CD1c-positive myeloid dendritic cell (primary cell): Measurements from ENCODE around the gene ADAMTS14.

ENCODE experiments used
- DNase-seq: peaks from one replicate; pipeline ENCODE4 v3.0.0-alpha.2; 2016; ENCODE audit errors: extremely low spot score

Gene ADAMTS14

DNA sequence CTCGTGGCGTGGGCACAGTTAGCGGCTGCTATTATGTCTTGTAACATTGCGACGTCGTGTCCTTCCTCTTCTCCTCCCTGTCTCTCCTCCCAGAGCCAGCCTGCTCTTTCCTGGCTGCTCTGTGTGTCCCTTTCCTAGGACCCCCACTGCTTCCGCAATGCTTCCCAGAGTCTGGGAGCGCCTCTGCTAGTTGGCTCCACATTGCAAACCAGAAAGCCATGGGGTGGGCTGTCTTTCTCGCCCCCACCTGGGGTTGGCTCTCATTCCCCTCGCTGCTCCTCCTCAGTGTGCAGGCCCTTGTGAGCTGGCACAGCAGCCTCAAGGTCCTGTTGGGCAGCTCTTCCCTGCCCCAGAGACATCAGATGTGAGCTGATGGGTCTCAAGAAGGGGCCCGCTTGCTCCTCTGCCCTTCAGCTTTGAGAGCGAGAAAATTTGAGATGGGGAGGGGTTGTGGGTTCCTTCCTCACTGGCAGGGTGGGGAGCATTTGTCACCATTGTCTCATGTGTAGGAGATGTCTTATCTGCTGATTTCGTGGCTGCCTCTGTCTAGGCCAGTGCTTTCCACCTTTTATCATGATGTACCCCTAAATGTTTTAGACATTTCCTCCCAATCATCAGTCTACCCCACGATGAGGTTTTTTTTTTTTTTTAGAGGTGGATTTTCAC lies 3.3 kb downstream of the ADAMTS14 start:
- DNase-seq = peak; percentile 19

DNA sequence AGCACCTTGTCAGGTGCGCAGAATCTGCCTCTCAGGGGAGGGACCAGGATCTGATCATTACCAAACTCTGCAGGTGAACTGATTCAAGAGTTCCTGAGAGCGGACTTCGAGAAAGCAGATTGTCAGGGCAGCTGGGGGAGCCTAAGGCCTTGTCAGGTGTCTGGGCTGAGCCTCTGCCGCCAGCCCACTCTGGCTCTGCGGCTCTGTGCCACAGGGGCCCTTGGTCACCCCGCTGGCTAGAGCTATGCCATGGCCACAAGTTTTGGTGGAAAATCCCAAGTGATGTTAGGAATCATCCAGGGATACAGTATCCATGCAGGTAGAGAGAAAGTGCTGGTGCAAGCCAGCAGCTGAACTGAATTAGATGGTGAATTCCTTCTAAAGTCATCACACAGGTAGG lies 4.2 kb downstream of the ADAMTS14 start:
- no peak for DNase-seq

DNA sequence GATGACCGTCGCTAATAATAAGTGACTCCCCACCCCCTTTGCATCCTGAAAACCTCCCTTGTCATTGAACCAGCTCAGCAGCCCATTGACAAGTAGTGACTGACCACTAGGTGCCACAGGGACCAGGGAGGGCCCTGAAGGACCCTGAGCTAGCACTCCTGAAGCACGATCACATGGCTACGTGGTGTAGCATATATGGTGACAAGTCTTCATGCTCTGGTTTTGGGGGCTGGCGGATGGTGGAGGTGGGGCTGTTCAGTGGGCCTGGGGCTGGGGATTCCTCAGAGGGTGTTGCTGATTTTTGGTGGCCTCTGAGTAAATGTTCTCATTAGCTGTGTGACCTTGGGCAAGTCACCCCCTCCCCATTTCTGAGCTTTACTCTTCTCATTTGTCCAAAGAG lies 4.7 kb downstream of the ADAMTS14 start:
- no peak for DNase-seq

DNA sequence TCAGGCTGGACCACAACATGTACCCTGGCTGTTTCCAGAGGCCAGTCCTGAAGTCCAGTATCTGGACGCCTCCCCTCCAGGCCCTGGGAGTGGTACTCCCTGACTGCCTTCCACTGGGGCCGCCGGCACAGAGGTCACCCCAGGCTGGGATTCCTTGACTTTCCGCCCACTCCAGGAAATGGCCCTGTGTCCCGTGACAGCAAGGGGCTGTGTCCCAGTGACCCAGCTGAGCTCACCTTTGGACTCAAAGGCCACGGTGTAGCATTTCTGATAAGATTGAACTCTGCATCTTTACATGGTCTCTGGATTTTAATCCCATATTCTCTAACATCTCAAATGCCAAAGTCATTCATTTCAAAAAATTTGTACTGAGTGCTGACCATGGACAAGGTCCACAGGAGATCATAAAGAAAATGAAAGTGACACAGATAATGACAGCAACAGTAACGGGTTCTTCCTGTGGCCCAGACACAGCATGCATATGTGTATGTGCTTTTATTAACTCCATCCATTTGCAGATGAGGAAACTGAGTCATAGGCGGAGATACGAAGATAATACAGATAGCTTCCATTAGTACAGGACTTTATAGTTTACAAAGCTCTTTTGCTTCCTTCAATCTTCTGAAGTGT lies 5.4 kb downstream of the ADAMTS14 start:
- no peak for DNase-seq

DNA sequence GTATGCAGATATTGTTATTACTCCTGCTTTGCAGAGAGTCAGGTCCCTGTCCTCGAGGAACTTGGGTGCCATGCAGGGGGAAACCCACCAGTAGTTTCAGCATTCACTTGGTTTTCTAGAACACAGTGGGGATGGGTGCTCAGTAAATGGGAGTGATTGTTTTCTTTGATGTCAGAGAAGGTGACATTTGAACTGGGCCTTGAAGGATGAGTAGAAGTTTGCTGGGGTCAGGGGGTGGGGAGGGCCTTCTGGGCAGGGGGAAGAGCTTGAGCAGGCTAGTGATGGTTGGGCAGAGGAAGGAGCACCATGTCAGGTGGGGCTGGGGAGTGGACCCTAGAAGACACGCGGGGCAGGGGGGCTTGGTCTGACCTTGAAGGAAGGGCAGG lies 5.9 kb downstream of the ADAMTS14 start:
- no peak for DNase-seq

DNA sequence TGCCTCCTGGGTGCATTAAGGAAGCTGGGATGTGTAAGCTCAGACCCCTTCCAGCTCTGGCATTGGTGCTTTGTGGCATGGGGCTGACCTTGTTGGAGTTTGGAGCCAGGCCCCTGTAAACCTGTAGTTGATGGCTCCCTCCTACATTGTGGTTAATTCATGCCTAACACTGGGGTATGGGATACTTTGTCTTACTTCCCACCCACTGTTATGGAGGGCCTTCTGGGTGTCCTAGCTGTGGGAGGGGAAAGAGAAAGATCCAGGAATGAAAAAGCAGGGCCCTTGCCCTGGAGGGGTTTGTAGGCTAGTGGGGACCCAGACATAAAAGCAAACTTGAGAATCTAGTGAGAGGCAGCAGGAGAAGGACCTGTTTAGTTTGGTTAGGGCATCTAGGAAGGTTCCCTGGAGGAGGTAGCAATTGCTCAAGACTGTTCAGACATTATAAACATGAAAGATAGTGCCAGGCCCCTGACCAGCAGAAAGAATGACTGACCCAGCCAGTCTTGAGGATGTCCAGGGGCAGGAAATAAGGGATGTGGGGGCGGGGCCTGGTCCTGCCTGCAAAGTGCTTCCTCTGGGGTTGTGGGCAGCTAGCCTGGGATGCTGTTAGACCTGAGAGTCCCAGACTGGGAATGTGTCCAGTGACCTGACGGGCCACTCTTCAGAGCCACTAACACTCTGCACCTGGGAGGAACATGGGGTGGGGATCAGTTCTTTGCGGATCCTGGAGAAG lies 6.6 kb downstream of the ADAMTS14 start:
- no peak for DNase-seq

DNA sequence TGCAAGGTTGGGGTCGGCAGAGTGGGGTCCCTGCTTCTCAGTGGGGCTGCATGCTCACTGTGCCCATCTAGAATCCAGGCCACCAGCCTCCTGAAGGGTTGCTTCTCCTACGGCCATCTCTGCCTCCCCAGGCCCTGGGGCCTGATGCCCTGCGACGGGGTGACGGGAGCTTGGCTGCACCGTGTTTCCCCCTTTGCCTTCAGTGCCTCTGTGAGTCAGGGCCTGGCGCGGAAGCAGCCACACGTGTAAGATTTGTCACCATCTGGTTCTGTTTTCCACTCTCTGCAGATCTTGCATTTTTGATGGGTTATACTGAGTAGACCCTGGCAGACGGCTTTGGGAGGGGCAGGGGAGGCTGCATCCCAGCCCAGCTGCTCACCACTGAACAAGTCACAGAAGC lies 7.2 kb downstream of the ADAMTS14 start:
- DNase-seq = peak; percentile 12

DNA sequence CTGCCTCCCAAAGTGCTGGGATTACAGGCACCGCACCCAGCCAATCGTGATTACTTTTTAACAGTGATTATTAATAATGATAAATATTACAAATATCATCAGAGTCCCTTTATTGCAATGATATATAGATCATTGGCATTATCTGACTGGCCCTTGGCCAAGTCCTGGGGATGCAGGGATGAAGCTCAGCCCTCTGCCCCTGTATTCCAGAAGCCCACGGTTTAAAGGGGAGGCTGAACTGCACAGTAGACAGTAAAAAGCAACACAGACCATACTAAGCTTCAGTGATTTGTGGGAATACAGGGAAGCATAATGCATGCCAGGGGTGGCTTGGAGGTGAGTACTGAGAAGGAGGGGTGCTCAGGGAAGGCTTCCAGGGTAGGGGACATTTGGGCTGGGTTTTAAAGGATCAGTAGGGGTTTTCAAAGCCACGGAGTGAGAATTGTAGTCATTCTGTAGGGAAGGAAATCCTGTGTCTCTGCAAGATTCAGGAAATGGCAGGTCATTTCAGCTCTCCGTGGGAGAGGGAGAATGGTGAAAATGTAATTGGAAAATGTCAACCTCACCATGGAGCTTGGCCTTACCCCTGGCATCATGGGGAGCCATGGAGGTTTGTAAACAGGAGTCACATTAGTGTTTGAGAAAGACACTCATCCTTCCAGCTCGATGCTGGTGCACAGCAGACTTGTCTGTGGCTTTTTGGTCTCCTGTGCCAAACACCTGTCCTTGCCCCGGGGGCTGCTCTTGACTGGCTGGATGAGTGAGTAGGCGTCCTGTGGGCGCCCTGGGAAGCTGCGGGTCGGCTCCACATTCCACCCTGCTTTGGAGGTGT lies 8.8 kb downstream of the ADAMTS14 start:
- no peak for DNase-seq

DNA sequence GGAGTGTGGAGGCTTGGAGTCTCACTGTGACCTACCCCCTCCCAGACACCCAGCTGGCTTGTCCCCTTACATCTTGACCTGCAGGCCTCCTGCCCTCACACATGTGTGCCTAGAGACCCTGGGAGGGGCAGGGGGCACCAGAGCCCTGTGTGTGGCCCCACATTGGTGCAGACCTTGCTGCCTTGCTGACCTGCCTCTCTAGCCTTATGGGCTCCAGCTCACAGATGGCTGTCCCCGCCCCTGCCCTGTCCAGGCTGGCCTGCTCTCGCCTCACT lies 9.4 kb downstream of the ADAMTS14 start:
- DNase-seq = no peak

DNA sequence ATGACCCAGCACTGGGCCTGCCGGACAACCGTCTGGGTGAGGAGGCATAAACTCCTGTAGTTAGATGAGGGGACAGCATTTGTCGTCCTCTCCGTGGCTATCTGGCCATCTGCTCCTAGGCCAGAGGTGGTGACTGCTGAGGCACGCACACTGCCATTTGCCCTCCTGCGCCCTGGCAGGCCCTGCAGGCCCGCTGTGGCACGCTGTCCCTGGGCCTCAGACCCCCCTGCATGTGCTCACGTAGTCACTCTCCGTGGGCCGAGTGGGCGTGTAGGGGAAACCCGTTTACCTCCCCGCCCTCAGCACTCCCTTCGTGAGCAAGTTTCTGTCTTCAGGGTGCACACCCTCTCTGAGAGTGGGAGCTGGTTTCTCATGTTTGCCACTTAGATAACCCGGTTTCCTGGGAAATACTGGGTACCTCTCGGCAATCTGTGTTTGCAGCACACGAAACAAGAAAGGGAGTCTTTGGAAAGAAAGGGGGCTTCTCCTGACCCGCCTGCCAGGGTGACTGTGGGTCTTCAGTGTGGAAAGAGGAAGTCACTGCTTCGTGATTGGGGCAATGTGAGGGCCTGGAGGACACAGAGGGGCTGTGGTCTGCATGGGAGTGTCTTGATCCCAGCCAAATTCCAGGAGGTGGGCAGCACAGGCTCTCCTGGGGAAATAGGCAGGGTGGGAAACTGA lies 10.8 kb downstream of the ADAMTS14 start:
- DNase-seq = peak; percentile 47

DNA sequence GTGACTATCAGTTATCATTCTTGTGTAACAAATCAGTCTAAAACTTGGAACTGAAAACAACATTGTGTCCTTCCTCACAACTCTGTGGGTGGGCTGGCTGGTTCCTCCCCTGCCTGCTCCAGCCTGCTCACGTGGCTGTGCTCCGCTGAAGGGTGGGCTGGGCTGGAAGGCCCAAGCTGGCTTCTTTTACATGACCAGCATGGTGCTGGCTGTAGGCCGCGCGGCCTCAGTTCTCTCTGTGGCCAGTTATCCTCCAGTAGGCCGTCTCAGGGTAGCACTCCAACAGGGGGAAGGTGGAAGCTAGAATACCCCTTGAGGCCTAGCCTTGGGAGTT lies 11.3 kb downstream of the ADAMTS14 start:
- peak; percentile 69 for DNase-seq

DNA sequence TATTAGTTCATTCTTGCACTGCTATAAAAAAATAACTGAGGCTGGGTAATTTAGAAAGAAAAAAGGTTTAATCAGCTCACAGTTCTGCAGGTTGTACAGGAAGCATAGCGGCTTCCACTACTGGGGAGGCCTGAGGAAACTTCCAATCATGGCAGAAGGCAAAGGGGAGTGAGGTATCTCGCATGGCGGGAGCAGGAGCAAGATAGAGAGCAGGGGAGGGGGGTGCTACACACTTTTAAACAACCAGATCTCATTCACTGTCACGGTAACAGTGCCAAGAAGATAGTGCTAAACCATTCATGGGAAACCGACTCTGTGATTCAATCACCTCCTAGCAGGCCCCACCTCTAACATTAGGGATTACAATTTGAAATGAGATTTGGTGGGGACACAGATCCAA lies 11.6 kb downstream of the ADAMTS14 start:
- no peak for DNase-seq

DNA sequence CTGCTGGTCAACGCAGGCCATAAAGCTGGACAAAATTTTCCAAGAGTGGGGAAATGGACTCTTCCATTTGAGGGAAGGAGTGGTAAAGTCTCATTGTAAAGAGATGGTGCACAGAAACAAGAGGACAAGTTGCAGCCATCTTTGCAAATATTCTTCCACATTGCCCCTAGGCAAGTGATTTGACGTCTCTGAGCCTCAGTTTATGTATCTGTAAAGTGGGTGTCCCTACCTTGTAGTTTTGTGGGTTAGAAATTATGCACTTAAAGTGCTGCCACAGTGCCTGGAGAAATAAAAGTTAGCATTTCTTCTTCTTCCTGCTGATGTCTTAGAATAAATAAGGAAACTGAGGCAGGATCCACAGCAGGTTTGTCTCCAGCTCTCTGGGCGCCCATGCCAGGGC lies 12.1 kb downstream of the ADAMTS14 start:
- no peak for DNase-seq

DNA sequence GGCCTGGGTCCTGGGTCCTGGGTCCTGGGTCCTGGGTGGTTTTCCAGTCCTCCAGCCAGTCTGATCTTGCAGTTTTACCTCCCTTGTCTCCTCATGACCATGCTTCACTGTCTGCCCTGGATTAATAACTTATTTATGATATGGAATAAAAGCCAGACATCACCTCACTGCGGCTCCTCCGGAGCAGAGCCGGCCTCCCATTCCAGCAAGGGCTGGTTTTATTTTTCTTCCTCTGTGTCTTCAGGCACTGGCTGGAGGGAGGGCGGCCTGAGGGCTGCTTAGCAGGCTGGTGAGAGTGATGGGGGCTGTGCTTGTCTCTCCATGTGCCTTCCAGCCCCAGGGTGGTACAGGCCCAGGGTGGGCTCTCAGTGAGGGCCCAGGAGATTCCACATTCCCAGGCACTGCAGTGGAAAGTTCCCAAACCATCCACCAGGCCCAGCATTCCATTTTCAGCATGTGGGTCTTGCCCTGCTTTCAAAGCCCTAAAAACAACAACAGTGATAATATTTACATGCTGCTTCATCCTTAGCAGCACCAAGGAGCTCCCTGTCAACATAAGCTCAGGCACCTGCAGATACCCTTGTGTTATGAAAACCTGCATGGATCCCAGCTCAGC lies 12.6 kb downstream of the ADAMTS14 start:
- no peak for DNase-seq

DNA sequence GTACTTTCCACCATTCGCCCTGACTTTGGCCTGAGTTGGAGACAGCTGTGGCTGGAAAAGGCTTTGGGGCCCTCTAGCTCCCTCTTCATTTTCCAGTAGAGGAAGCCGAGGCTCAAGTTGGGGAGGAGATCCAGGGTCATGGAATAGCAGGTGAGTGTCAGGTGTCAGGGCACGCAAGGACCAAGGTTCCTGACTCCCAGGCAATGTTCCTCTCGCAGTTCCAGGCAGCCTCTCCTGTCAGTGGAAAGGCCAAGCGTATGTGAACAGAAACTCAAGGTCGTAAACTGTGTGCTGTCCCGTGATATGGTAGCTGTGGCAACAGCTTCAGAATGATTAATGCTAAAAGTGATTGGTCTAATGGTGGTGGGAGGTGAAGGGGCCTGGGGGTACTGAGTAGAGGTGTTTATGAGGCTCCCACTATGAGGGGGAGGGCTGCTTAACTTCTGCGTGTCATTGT lies 13.2 kb downstream of the ADAMTS14 start:
- DNase-seq = no peak

DNA sequence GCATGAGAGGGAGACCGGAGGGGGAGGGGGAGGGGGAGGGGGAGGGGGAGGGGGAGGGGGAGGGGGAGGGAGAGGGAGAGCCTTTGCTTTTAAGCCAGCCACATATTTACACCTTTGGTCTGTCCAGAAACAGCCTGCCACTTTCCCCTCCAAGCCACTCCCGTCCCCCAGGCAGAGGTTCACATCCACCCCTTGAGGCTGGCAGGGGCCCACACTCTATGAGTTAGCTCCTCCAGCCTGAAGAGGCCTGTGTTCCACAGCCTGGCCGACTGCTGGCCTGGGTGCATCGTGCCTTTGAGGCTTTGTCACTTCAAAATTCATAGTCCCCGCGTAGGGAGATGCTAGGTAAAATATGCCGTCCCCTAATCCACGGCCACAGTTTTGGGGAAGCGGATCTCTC lies 16.5 kb downstream of the ADAMTS14 start:
- DNase-seq = no peak

DNA sequence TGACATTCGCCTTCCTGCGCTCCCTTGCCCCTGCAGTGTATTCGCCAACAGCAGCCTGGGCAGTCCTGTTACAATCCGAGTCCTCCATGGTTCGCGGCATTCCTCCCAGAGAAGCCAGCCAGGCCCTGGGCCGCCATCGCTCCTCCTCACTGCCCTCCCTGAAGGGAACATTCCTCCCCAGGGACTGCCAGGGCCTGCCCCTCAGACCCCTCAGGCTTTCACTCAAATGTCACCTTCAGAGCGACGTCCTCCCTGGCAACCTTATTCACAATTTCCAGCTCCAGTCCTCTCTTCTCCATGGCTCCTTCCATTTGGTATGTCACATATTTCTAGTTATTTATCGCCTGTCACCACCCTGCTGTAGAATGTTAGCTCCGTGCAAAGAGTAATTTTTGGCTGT lies 17.4 kb downstream of the ADAMTS14 start:
- DNase-seq = no peak

DNA sequence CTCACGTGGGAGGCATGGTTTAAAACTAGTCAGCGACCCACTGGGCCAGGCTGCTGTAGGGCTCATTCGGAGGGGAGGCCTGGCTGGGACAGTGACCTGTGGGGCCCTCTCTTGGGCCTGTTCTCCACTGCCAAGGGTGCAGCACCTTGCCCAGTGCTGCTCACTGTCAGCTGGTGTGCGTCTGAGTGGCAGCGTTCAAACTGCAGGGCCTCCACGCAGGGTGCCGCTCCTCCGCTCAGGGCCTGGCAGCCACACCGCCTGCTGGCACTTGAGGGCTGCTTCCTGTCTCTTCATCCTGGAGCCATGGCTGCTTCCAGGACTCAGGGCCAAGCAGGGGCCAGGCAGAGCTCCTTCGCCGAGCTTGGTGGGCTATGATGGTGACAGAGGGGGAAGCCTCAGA lies 18.3 kb downstream of the ADAMTS14 start:
- DNase-seq = no peak

DNA sequence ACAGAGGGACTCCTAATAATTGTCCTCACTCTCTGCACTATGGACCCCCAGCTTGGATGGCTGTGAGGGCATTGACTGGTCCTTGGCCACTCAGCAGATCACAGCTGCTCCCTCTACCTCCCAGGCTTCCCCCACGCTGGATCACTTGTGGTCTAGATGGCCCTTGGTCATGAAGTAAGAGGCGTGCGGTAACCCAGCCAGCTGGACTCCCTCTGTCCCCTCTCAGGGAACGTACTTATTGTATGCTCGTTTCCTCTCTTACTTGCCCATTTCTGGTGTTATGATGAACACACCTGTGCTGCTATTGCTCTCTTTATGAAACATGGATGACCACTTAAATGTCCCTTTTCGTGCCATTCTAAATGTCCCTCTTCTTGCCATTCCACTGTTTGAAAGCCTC lies 19.3 kb downstream of the ADAMTS14 start:
- no peak for DNase-seq

DNA sequence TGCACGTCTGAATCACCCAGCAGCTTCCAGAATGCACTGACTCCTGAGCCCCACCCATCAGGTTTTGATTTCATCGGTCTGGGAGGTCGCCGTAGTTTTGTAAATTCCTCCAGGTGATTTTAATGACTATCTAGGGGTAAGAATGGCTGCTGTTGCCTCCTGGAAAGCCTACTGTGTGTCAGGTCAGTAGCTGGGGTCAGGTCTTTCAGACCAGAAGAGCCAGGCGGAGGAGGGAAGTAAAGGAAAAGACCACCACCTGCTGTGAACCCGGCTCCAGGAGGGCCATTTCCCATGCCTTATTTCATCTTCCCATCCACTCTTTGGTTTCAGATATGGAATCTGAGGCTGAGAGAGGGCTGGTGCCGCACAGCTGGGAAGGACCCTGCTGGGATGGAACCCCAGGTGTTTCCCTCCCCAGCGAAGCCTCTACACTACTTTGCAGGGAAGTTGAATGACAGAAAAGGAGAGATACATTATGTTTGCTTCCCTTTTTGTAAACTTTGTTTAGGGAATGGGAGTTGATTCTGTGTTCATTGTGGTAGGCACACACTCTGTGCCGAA lies 19.8 kb downstream of the ADAMTS14 start:
- DNase-seq = no peak

DNA sequence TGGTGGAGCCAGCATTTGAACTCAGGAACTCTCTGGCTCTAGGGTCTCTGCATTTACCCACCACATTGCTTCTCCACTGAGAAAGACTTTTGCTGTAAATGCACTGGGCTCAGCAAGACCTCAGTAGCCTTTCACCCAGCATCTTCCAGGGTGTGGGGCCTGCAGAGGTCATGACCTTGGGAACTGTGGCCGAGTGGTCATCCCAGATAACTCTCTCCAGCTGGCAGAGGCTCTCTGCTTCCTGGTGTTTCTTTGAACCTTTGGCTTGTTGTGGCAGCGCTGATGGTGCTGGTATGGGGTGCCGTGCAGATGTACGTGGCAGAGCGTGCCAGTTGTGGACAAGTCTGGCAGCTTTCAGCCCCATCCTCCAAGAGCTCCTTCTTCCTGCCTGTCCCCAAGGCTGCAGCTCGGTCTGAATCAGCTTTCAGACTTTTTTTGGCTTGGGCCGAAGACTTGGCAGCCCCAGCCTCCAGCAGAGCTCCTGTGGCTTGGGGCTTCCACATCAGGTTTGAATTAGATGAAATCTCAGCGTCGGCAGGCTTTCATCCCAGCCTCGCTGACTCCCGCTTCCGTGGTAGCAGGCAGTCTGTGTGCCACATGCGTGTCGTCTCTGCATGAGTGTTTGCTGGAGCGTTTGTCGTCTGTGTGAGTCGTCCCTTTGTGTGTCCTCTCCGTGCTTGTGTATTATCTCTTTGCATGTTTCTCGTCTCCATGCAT lies 21.5 kb downstream of the ADAMTS14 start:
- DNase-seq = no peak
